Keratinocyte (primary cell): ENCODE measurements around the gene GATD1.

Experiments used
- EZH2 ChIP-seq: IDR thresholded peaks from one replicate; pipeline ENCODE4 v1.6.1; 2012; ENCODE audit warnings: inconsistent platforms, mild to moderate bottlenecking, low read length, moderate library complexity
- TF ChIP-seq, protein P1 (sequence below), 3 experiments: IDR thresholded peaks in 1 of 3; conservative IDR thresholded peaks in 1 of 3; optimal IDR thresholded peaks in 1 of 3; 2 replicates in 2 of 3; 3 replicates in 1 of 3; pipeline versions ENCODE3 to v1.5.1; 2011; ENCODE audit warnings: low read length in 3 of 3, mild to moderate bottlenecking in 3 of 3, moderate library complexity in 2 of 3, control low read depth in 1 of 3, inconsistent platforms in 1 of 3; ENCODE audit not compliant: insufficient read depth in 2 of 3; ENCODE audit errors: extremely low read depth in 1 of 3

DNA sequence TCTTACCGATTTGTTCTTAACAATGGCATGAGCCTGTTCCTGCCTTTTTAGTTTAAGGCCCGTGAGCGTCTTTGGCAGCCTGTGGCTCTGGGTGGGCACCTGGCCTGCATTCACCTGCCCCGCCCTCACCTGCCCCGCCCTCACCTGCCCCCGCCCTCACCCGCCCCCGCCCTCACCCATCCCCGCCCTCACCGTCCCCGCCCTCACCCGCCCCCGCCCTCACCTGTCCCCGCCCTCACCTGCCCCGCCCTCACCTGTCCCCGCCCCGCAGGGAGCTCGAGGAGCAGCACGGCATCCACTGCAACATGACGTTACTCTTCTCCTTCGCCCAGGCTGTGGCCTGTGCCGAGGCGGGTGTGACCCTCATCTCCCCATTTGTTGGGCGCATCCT lies 14.2 kb downstream of the GATD1 start:
- TF ChIP-seq, protein P1, sequence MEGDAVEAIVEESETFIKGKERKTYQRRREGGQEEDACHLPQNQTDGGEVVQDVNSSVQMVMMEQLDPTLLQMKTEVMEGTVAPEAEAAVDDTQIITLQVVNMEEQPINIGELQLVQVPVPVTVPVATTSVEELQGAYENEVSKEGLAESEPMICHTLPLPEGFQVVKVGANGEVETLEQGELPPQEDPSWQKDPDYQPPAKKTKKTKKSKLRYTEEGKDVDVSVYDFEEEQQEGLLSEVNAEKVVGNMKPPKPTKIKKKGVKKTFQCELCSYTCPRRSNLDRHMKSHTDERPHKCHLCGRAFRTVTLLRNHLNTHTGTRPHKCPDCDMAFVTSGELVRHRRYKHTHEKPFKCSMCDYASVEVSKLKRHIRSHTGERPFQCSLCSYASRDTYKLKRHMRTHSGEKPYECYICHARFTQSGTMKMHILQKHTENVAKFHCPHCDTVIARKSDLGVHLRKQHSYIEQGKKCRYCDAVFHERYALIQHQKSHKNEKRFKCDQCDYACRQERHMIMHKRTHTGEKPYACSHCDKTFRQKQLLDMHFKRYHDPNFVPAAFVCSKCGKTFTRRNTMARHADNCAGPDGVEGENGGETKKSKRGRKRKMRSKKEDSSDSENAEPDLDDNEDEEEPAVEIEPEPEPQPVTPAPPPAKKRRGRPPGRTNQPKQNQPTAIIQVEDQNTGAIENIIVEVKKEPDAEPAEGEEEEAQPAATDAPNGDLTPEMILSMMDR (optimal IDR thresholded peaks at IDR 0.05 in 1 of 3, IDR thresholded peaks at IDR 0.05 in 1 of 3, conservative IDR thresholded peaks at IDR 0.05 in 1 of 3; ENCODE audit: extremely low read depth in 1 of 3, insufficient read depth in 2 of 3, low read length in 3 of 3), result no peak
- no peak for TF ChIP-seq EZH2
